PC-3 (cell line): ENCODE results near the gene SLC6A15.

Experiments
- CTCF ChIP-seq: fragments of 300-600 bp; sonication (generic); conservative IDR thresholded peaks from 2 replicates; pipeline ENCODE4 v1.5.1; 2017; ENCODE audit warnings: antibody characterized with exemption, low read depth, mild to moderate bottlenecking, low read length
- EZH2 ChIP-seq: fragments of 300-600 bp; sonication (generic); IDR thresholded peaks from one replicate; pipeline ENCODE4 v1.6.1; 2017; ENCODE audit warnings: antibody characterized with exemption, mild to moderate bottlenecking, low read length; ENCODE audit not compliant: unreplicated experiment
- EZH2phosphoT487 ChIP-seq: fragments of 300-600 bp; sonication (generic); IDR thresholded peaks from 2 replicates; pipeline ENCODE4 v1.6.1; 2018; ENCODE audit warnings: mild to moderate bottlenecking, antibody characterized with exemption, low read length, borderline replicate concordance

GRCh38 chr12:84913129-84913515 lies 523 bp upstream of the SLC6A15 start:
- no peak for TF ChIP-seq CTCF
- no peak for TF ChIP-seq EZH2
- TF ChIP-seq EZH2phosphoT487: no peak
